HEK293 (cell line): ENCODE data around the gene SHISA6.

Source experiments
- CTCF ChIA-PET: fragments of 350-600 bp; formaldehyde crosslinking; extraction: SDS; loops from one replicate; lab custom pipeline; 2021; ENCODE audit warnings: antibody characterized with exemption; lab: Yijun Ruan, JAX
- POLR2A ChIA-PET: fragments of 300-600 bp; formaldehyde crosslinking; extraction: SDS; loops from one replicate; lab custom pipeline; 2020; ENCODE audit warnings: antibody characterized with exemption, inconsistent platforms; lab: Yijun Ruan, JAX
- H3K27ac ChIP-seq: fragments of 200-500 bp; sonication (Bioruptor generic); 2 replicates; pipeline ENCODE4 v1.5.1; 2014; ENCODE audit warnings: low read depth, low read length, control low read depth, inconsistent platforms; ENCODE audit errors: extremely low read depth
- H3K36me3 ChIP-seq, 2 experiments: fragments of 200-500 bp in 1 of 2; sonication (Bioruptor generic) in 1 of 2; 1 replicate in 1 of 2; 2 replicates in 1 of 2; pipeline ENCODE4 v1.5.1; 2014 to 2017; ENCODE audit warnings: inconsistent platforms in 2 of 2, low read length in 2 of 2; ENCODE audit not compliant: control insufficient read depth in 2 of 2, insufficient read depth in 1 of 2
- H3K4me1 ChIP-seq: fragments of 200-500 bp; sonication (Bioruptor generic); 2 replicates; pipeline ENCODE4 v1.5.1; 2014; ENCODE audit warnings: mild to moderate bottlenecking, low read length, inconsistent platforms; ENCODE audit not compliant: control insufficient read depth, insufficient read depth
- H3K4me3 ChIP-seq: 2 replicates; pipeline ENCODE4 v1.5.1; 2011; ENCODE audit warnings: low read depth, mild to moderate bottlenecking, control low read depth, low read length, moderate library complexity
- H3K9me3 ChIP-seq: fragments of 200-500 bp; sonication (Bioruptor generic); 2 replicates; pipeline ENCODE4 v1.5.1; 2014; ENCODE audit warnings: low read depth, low read length, inconsistent platforms; ENCODE audit not compliant: control insufficient read depth, insufficient read depth
- BCL11A ChIP-seq: fragments of 450-650 bp; formaldehyde crosslinking; IDR thresholded peaks from 2 replicates; pipeline ENCODE4 v1.5.1; 2016; ENCODE audit warnings: low read depth, missing biosample characterization, missing genetic modification characterization
- HIC1 ChIP-seq: fragments of 450-650 bp; formaldehyde crosslinking; IDR thresholded peaks from 2 replicates; pipeline ENCODE4 v1.5.1; 2016; ENCODE audit warnings: missing biosample characterization, missing genetic modification characterization
- HOXD13 ChIP-seq: sonication (generic); formaldehyde crosslinking; IDR thresholded peaks from 2 replicates; pipeline ENCODE4 v1.8.0; 2022; ENCODE audit warnings: missing genetic modification reagents, borderline replicate concordance
- MEIS1 ChIP-seq: sonication (generic); formaldehyde crosslinking; IDR thresholded peaks from 2 replicates; pipeline ENCODE4 v1.8.1; 2022; ENCODE audit warnings: missing genetic modification reagents, mild to moderate bottlenecking, borderline replicate concordance
- OSR2 ChIP-seq: fragments of 450-650 bp; formaldehyde crosslinking; IDR thresholded peaks from 2 replicates; pipeline ENCODE4 v1.5.1; 2016; ENCODE audit warnings: missing biosample characterization, missing genetic modification characterization
- RBAK ChIP-seq: fragments of 450-650 bp; formaldehyde crosslinking; IDR thresholded peaks from 2 replicates; pipeline ENCODE4 v1.5.1; 2016; ENCODE audit warnings: missing biosample characterization, missing genetic modification characterization
- REST ChIP-seq: fragments of 450-650 bp; formaldehyde crosslinking; IDR thresholded peaks from 2 replicates; pipeline ENCODE4 v1.5.1; 2016; ENCODE audit warnings: missing biosample characterization, missing genetic modification characterization
- SCRT2 ChIP-seq: fragments of 450-650 bp; formaldehyde crosslinking; IDR thresholded peaks from 2 replicates; pipeline ENCODE4 v1.5.1; 2016; ENCODE audit warnings: missing biosample characterization, missing genetic modification characterization
- ZFP69B ChIP-seq: fragments of 450-650 bp; formaldehyde crosslinking; IDR thresholded peaks from 2 replicates; pipeline ENCODE4 v1.5.1; 2016; ENCODE audit warnings: missing biosample characterization, missing genetic modification characterization
- ZNF169 ChIP-seq: fragments of 450-650 bp; formaldehyde crosslinking; IDR thresholded peaks from 2 replicates; pipeline ENCODE4 v1.5.1; 2016; ENCODE audit warnings: missing biosample characterization, missing genetic modification characterization
- ZNF274 ChIP-seq, 2 experiments: fragments of 200-500 bp in 1 of 2; fragments of 450-650 bp in 1 of 2; sonication (Bioruptor generic) in 1 of 2; formaldehyde crosslinking in 1 of 2; IDR thresholded peaks; 2 replicates each; pipeline versions ENCODE4 v1.5.1 to v1.6.1; 2014 to 2016; ENCODE audit warnings: borderline replicate concordance in 1 of 2, inconsistent platforms in 1 of 2, low read length in 1 of 2, missing biosample characterization in 1 of 2, missing genetic modification characterization in 1 of 2
- ZNF280C ChIP-seq: fragments of 450-650 bp; formaldehyde crosslinking; IDR thresholded peaks from 2 replicates; pipeline ENCODE4 v1.5.1; 2016; ENCODE audit warnings: missing biosample characterization, missing genetic modification characterization
- ZNF280D ChIP-seq: fragments of 450-650 bp; formaldehyde crosslinking; IDR thresholded peaks from 2 replicates; pipeline ENCODE4 v1.5.1; 2016; ENCODE audit warnings: missing biosample characterization, missing genetic modification characterization
- ZNF391 ChIP-seq: fragments of 450-650 bp; formaldehyde crosslinking; IDR thresholded peaks from 2 replicates; pipeline ENCODE4 v1.5.1; 2016; ENCODE audit warnings: low read depth, missing biosample characterization, missing genetic modification characterization, borderline replicate concordance
- ZNF449 ChIP-seq: fragments of 450-650 bp; formaldehyde crosslinking; IDR thresholded peaks from 2 replicates; pipeline ENCODE4 v1.5.1; 2017; ENCODE audit warnings: missing biosample characterization, mild to moderate bottlenecking, missing genetic modification characterization, moderate library complexity
- ZNF501 ChIP-seq: fragments of 450-650 bp; formaldehyde crosslinking; IDR thresholded peaks from 2 replicates; pipeline ENCODE4 v1.5.1; 2016; ENCODE audit warnings: missing biosample characterization, missing genetic modification characterization
- ZNF544 ChIP-seq: fragments of 450-650 bp; formaldehyde crosslinking; IDR thresholded peaks from 2 replicates; pipeline ENCODE4 v1.5.0; 2017; ENCODE audit warnings: missing biosample characterization, missing genetic modification characterization
- ZSCAN16 ChIP-seq: fragments of 450-650 bp; formaldehyde crosslinking; IDR thresholded peaks from 2 replicates; pipeline ENCODE4 v1.5.1; 2016; ENCODE audit warnings: missing biosample characterization, missing genetic modification characterization

Gene SHISA6

GRCh38 chr17:11503308-11504035 is 262.5 kb downstream of the SHISA6 start:
- H3K4me1 ChIP-seq: no peaks in the 10 kb centered on the region
- no peaks in the 10 kb centered on the region for H3K9me3 ChIP-seq
- POLR2A ChIA-PET: no interaction called here
- no peak for TF ChIP-seq ZNF544
- no peak for TF ChIP-seq HOXD13
- TF ChIP-seq ZSCAN16 (tag by site-specific recombination): no peak
- no peak for TF ChIP-seq ZFP69B
- no peak for TF ChIP-seq ZNF274 (IDR thresholded peaks at IDR 0.05; ENCODE audit: low read length)
- TF ChIP-seq ZNF274 (tag by site-specific recombination; IDR thresholded peaks at IDR 0.05; ENCODE audit: borderline replicate concordance): no peak
- TF ChIP-seq RBAK (tag by site-specific recombination): no peak
- no peak for TF ChIP-seq ZNF449 (tag by site-specific recombination)
- no peak for TF ChIP-seq ZNF169 (tag by site-specific recombination)
- TF ChIP-seq, all 188 proteins: peak for 0
- Histone ChIP-seq H3K36me3 (no peaks in the 10 kb centered on the region), H3K4me3 (no peak overlapping the region), H3K27ac (no peak overlapping the region)
- CTCF ChIA-PET: no interaction called here

- ChIA-PET POLR2A (no interaction called here), CTCF (no interaction called here)
- Histone ChIP-seq H3K4me1 (no peaks in the 10 kb centered on the region), H3K36me3 (no peaks in the 10 kb centered on the region), H3K4me3 (no peak overlapping the region), H3K27ac (no peak overlapping the region), H3K9me3 (no peaks in the 10 kb centered on the region)
- TF ChIP-seq REST (tag by site-specific recombination) (peak; percentile 90), ZNF391 (tag by site-specific recombination) (no peak), OSR2 (tag by site-specific recombination) (no peak)
These were observed 265.6 kb downstream of the SHISA6 start for GRCh38 chr17:11506635-11507034.

GRCh38 chr17:11511696-11512095 is 270.7 kb downstream of the SHISA6 start:
- no peaks in the 10 kb centered on the region for H3K9me3 ChIP-seq
- no peak overlapping the region for H3K4me3 ChIP-seq
- H3K27ac ChIP-seq: no peak overlapping the region
- no peaks in the 10 kb centered on the region for H3K36me3 ChIP-seq
- ChIA-PET POLR2A (no interaction called here), CTCF (interaction anchor here (0.6 kb wide), 1 partner anchor 202 kb away, joined by 3 read pairs; no protein-coding TSS in a partner anchor)
- no peaks in the 10 kb centered on the region for H3K4me1 ChIP-seq
- TF ChIP-seq HIC1 (tag by site-specific recombination) (no peak), BCL11A (tag by site-specific recombination) (no peak), ZNF280D (tag by site-specific recombination) (no peak), ZNF501 (no peak), MEIS1 (CRISPR knock-in tag) (no peak), ZNF280C (tag by site-specific recombination) (no peak), SCRT2 (tag by site-specific recombination) (no peak)
